Karpas-422 (cell line): ENCODE measurements around the gene VASN. TPM values are rescaled to one million over a fixed set of nuclear protein-coding genes. Genes with fewer than 3 reads are reported as not detected.
"Not testable (repeated sequence)": the region's sequence is repeated elsewhere in the genome, so short reads cannot be mapped to it uniquely, and the experiment has no call there.

Experiments used
- DNase-seq: peaks from one replicate; pipeline ENCODE4 v3.0.0-alpha.2; 2015
- H2AFZ ChIP-seq: fragments of 200-600 bp; sonication (generic); 2 replicates; pipeline ENCODE4 v1.6.1; 2014; ENCODE audit warnings: antibody characterized with exemption, low read length, mixed read lengths
- H3K27ac ChIP-seq: fragments of 200-600 bp; sonication (generic); 2 replicates; pipeline ENCODE4 v1.5.1; 2014; ENCODE audit warnings: mild to moderate bottlenecking, low read length, moderate library complexity
- H3K27me3 ChIP-seq: fragments of 200-600 bp; sonication (generic); 2 replicates; pipeline ENCODE4 v1.6.1; 2014; ENCODE audit warnings: low read length, mixed read lengths
- H3K36me3 ChIP-seq: fragments of 200-600 bp; sonication (generic); 2 replicates; pipeline ENCODE4 v1.6.1; 2014; ENCODE audit warnings: low read length, mixed read lengths; ENCODE audit not compliant: insufficient read depth
- H3K4me1 ChIP-seq: fragments of 200-600 bp; sonication (generic); 2 replicates; pipeline ENCODE4 v1.6.1; 2014; ENCODE audit warnings: mild to moderate bottlenecking, low read length, mixed read lengths
- H3K4me2 ChIP-seq: fragments of 200-600 bp; sonication (generic); 2 replicates; pipeline ENCODE4 v1.6.1; 2014; ENCODE audit warnings: low read length, low read depth, mild to moderate bottlenecking; ENCODE audit not compliant: poor library complexity, severe bottlenecking
- H3K4me3 ChIP-seq: fragments of 200-600 bp; sonication (generic); 2 replicates; pipeline ENCODE4 v1.5.1; 2014; ENCODE audit warnings: mild to moderate bottlenecking, antibody characterized with exemption, low read length, mixed read lengths
- H3K79me2 ChIP-seq: fragments of 200-600 bp; sonication (generic); 2 replicates; pipeline ENCODE4 v1.6.1; 2014; ENCODE audit warnings: mild to moderate bottlenecking, low read length, mixed read lengths
- H3K9ac ChIP-seq: fragments of 200-600 bp; sonication (generic); 2 replicates; pipeline ENCODE4 v1.6.0; 2014; ENCODE audit warnings: low read length
- H3K9me2 ChIP-seq: fragments of 200-600 bp; sonication (generic), shearing (Covaris generic); replicated peaks from 2 replicates; pipeline ENCODE4 v1.6.0; 2014; ENCODE audit warnings: mild to moderate bottlenecking, low read length, moderate library complexity; ENCODE audit not compliant: insufficient read depth
- H3K9me3 ChIP-seq: fragments of 300-700, 200-600 bp; sonication (generic); 2 replicates; pipeline ENCODE4 v1.6.1; 2014; ENCODE audit warnings: low read length, mixed read lengths
- H4K20me1 ChIP-seq: fragments of 200-600 bp; sonication (generic); 2 replicates; pipeline ENCODE4 v1.6.1; 2014; ENCODE audit warnings: mild to moderate bottlenecking, antibody characterized with exemption, low read length, low read depth; ENCODE audit not compliant: insufficient read depth
- total RNA-seq: library from RNA; depleted of rRNA; stranded (reverse); fragments of >200 nt; shearing (Covaris generic); gene quantifications from 2 replicates; pipeline ENCODE4 v1.2.3, GENCODE V29; 2014; ENCODE audit warnings: low replicate concordance

Gene VASN
- total RNA-seq, 1 experiment from 2014 or later, result 4.1 TPM

GRCh38 chr16:4328046-4328781, 43.4 kb upstream of the VASN start:
- H3K4me2 ChIP-seq, result peak overlapping the region; percentile 59

GRCh38 chr16:4328782-4329775, 42.6 kb upstream of the VASN start:
- Histone ChIP-seq H3K9me3 (no peaks in the 10 kb centered on the region), H3K36me3 (no peaks in the 10 kb centered on the region), H3K27ac (no peak overlapping the region), H3K9ac (no peak overlapping the region), H3K9me2 (no peaks in the 10 kb centered on the region), H3K4me2 (no peak overlapping the region), H3K79me2 (no peaks in the 10 kb centered on the region), H3K4me3 (no peak overlapping the region), H4K20me1 (peaks cover 3% of the 10 kb centered on the region; the same call in 1 of the 2 replicates), H3K27me3 (no peaks in the 10 kb centered on the region), H3K4me1 (peaks cover 9% of the 10 kb centered on the region), H2AFZ (no peak overlapping the region)
- DNase-seq, result no peak

More at GRCh38 chr16:4328046-4328781, 43.4 kb upstream of the VASN start:
- H3K79me2 ChIP-seq, result no peaks in the 10 kb centered on the region
- H4K20me1 ChIP-seq, result no peaks in the 10 kb centered on the region; the same call in 1 of the 2 replicates
- H3K27ac ChIP-seq, result no peak overlapping the region
- peak overlapping the region; percentile 58 for H3K9ac ChIP-seq
- H3K9me3 ChIP-seq, result no peaks in the 10 kb centered on the region
- peak; percentile 82 for DNase-seq
- H2AFZ ChIP-seq, result peak overlapping the region; percentile 41; the same call in 1 of the 2 replicates
- H3K4me1 ChIP-seq, result peaks cover 9% of the 10 kb centered on the region
- H3K4me3 ChIP-seq, result peak overlapping the region; percentile 53; the same call in 1 of the 2 replicates
- H3K27me3 ChIP-seq, result no peaks in the 10 kb centered on the region
- H3K36me3 ChIP-seq, result no peaks in the 10 kb centered on the region
- no peaks in the 10 kb centered on the region for H3K9me2 ChIP-seq

GRCh38 chr16:4330277-4330874, 41.3 kb upstream of the VASN start:
- H3K36me3 ChIP-seq, result no peaks in the 10 kb centered on the region
- H3K27ac ChIP-seq, result no peak overlapping the region
- H2AFZ ChIP-seq, result no peak overlapping the region
- no peaks in the 10 kb centered on the region for H3K9me3 ChIP-seq
- no peaks in the 10 kb centered on the region for H3K27me3 ChIP-seq
- no peaks in the 10 kb centered on the region for H3K79me2 ChIP-seq
- DNase-seq, result peak; percentile 82
- no peak overlapping the region for H3K9ac ChIP-seq
- peaks cover 9% of the 10 kb centered on the region for H3K4me1 ChIP-seq
- H3K9me2 ChIP-seq, result no peaks in the 10 kb centered on the region
- H3K4me3 ChIP-seq, result no peak overlapping the region
- H3K4me2 ChIP-seq, result no peak overlapping the region
- H4K20me1 ChIP-seq, result peaks cover 3% of the 10 kb centered on the region; the same call in 1 of the 2 replicates

GRCh38 chr16:4332083-4332482, 39.6 kb upstream of the VASN start:
- Histone ChIP-seq H3K4me2 (no peak overlapping the region), H3K4me3 (no peak overlapping the region), H3K79me2 (no peaks in the 10 kb centered on the region), H3K9me2 (no peaks in the 10 kb centered on the region), H2AFZ (no peak overlapping the region), H3K27me3 (no peaks in the 10 kb centered on the region), H3K9ac (no peak overlapping the region), H3K4me1 (peaks cover 9% of the 10 kb centered on the region), H3K9me3 (no peaks in the 10 kb centered on the region), H3K36me3 (no peaks in the 10 kb centered on the region), H3K27ac (no peak overlapping the region), H4K20me1 (peaks cover 3% of the 10 kb centered on the region; the same call in 1 of the 2 replicates)
- no peak for DNase-seq

- Histone ChIP-seq H3K9me3 (no peaks in the 10 kb centered on the region), H4K20me1 (peaks cover 3% of the 10 kb centered on the region; the same call in 1 of the 2 replicates), H3K9ac (no peak overlapping the region), H3K27me3 (no peaks in the 10 kb centered on the region), H3K4me2 (no peak overlapping the region), H3K79me2 (no peaks in the 10 kb centered on the region), H3K4me1 (peaks cover 8% of the 10 kb centered on the region), H3K27ac (no peak overlapping the region), H3K4me3 (no peak overlapping the region), H3K36me3 (no peaks in the 10 kb centered on the region), H3K9me2 (no peaks in the 10 kb centered on the region), H2AFZ (no peak overlapping the region)
- no peak for DNase-seq
These were observed 38.9 kb upstream of the VASN start for GRCh38 chr16:4332623-4333307.

- peaks cover 6% of the 10 kb centered on the region; the same call in 1 of the 2 replicates for H4K20me1 ChIP-seq
- no peak overlapping the region for H2AFZ ChIP-seq
- H3K36me3 ChIP-seq, result no peaks in the 10 kb centered on the region; the same call in 1 of the 2 replicates
- no peak overlapping the region for H3K4me2 ChIP-seq
- H3K9me2 ChIP-seq, result no peaks in the 10 kb centered on the region
- peaks cover 3% of the 10 kb centered on the region for H3K4me1 ChIP-seq
- no peaks in the 10 kb centered on the region for H3K27me3 ChIP-seq
- no peak overlapping the region for H3K27ac ChIP-seq
- H3K4me3 ChIP-seq, result no peak overlapping the region
- no peak overlapping the region for H3K9ac ChIP-seq
- no peaks in the 10 kb centered on the region for H3K9me3 ChIP-seq
- H3K79me2 ChIP-seq, result no peaks in the 10 kb centered on the region
- DNase-seq, result no peak
These were observed 38.4 kb upstream of the VASN start for GRCh38 chr16:4333308-4333638.

- H3K27me3 ChIP-seq, H3K27ac ChIP-seq, H3K4me3 ChIP-seq, H3K36me3 ChIP-seq, H3K79me2 ChIP-seq, H3K9ac ChIP-seq, H3K4me1 ChIP-seq, H2AFZ ChIP-seq, DNase-seq, H3K4me2 ChIP-seq, H3K9me2 ChIP-seq, H3K9me3 ChIP-seq, H4K20me1 ChIP-seq: not testable (repeated sequence)
These were observed 37.9 kb upstream of the VASN start for GRCh38 chr16:4333714-4334113.
